Right hindlimb (tissue), 1 donor: ENCODE data around the gene HHLA2.

ENCODE experiments used
- DNase-seq: peaks from one replicate; pipeline ENCODE4 v3.0.0-alpha.2; 2018

Gene HHLA2

DNA sequence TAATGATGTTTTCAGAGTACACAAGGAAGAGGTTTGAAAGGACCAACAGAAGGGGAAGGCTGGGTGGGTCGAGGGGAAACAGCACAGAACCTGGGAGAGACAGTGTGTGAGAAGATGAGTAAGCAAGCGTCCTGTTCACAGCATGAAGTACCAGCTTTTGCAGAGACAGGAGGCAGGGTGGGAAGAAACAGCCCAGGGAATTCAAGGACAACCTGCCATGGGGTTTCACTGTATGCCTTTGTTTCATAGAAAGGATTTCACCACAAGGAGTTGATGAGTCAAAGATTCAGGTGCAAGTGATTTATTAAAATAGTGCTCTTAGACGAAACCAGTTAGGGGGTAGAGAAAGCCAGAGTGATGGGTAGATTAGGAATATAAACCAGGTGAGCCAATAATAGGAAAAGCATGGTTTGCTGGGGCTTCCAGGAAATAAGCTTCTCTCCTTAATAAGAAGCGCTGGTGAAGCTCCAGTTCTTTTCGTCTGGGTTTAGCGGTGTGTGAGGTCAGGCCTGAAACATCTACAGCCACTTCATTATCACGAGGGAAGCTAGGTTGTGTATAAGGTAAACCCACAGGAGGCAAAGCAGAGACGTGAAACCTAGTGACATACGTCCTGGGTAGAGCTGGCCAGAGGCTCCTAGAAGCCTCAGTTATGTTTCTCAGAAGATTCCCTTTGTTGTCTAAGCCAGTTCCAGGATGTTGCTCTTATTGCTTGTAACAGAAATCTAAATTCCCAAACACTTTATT is 3.9 kb downstream of the HHLA2 start:
- no peak for DNase-seq

GRCh38 chr3:108301695-108302404 is 5.5 kb downstream of the HHLA2 start:
- DNase-seq: no peak

DNA sequence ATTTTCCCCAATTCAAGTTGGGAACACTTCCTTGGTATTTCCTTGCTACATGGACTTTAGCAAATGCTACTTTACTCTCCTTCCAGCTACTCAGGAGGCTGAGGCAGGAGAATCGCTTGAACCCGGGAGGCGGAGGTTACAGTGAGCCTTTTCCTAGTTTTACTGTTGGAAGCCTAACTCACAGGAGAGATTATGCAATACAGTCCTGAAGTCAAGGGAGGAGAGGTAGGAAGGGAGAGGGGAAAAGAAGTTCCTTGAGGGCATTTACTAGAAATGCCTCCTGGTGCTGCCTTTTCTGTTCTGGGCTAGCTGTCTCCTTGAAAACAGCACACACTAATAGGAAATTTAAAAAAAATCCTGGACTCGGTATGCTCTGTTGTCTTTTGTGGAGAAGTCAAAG is 6.2 kb downstream of the HHLA2 start:
- DNase-seq: no peak

- DNase-seq: no peak
These were observed 9.3 kb downstream of the HHLA2 start for GRCh38 chr3:108305484-108306172.

- no peak for DNase-seq
These were observed 15.4 kb downstream of the HHLA2 start for GRCh38 chr3:108311797-108312196.

GRCh38 chr3:108312656-108313055 is 16.3 kb downstream of the HHLA2 start:
- DNase-seq: no peak

- no peak for DNase-seq
These were observed 19.5 kb downstream of the HHLA2 start for GRCh38 chr3:108315767-108316301.

DNA sequence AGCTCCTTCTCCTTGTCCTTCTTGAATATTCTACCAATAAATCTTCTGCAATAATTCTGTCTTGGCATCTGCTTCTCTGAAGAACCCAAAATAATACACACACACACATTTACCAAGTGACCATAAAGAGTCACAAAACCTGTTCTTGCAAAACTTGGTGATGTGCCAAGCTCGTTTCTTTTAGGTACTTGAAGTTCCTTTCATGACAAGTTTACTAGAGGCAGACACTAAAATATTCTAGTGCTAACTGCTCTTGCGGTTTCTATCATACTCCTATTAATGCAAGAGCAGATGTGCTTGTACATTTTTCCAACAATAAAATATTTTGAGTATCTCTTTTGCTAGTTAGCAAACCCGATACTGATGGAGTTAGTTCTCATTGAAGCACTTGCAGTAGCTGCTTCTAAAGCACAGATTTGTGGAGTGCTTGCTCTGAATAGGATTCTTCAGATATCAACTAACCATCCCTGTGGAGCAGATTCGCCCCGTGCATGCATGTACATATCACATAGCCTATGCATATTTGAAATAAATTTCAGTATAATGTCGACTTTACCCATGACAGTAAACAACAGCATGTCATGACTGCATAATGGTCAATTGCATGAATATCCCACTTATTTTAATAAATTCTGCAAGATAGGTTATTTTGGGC is 23.2 kb downstream of the HHLA2 start:
- no peak for DNase-seq

DNA sequence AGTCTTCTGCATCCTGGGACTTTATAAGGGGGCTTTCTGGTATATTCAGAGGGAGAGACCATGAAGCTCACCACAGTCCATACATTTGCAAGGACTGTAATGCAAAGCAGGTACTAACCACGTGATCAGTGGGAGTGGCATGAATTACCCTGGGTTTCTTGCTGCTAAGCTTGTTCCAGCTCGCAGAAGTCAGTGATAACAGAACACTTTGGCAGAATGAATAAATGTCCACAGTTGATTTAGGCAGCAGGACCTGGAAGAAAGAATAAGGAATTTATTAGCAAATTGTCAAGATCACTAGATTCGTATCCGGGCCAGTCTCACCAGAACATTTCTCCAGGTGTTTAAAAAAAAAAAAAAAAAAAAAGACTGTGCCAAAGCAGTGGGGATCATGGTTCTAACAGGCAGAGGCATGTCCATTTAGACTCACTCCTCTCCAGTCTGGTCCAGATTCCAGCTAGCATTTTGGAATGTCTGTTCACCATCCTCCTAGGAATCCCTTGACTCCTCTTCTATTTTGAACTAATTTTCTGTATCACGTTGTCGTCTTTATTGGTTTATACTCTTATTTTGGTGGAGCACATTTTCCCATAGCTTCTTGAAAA is 24.5 kb downstream of the HHLA2 start:
- no peak for DNase-seq

DNA sequence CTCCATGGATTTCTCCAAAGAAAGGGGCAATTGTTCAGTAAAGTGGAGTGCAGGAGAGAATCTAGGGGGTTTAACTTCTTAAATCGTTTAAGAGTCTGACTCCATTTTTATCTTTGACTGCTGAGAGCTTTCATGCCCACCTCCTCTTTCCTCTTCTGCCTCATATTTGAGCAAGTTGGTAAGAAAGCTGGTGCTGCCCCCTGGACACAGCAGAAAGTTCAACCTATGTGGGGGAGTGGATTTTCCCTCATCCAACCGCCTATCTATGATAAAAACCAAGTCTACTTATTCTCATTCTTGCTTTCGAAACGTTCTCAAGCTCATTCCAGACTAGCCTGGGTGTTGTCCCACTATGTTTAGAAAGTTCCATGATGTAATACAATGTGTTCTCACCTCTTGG is 26.0 kb downstream of the HHLA2 start:
- no peak for DNase-seq

DNA sequence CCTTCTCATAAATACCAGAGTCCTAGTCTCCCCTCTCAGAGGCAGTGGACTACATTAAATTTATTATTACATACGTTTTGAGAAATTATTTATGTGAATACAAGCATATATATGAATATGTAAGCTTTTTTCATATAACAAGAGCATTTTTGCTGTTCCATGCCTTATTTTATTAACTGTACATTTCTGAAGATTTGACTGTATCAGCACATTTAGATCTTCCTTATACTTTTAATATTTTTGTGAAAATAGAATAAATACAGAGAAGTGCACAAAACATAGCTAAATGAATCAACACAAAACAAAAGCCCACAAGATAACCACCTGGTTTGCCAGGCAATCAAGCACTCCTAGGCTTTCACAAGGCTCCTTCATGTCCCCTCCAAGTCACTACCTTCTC is 27.8 kb downstream of the HHLA2 start:
- no peak for DNase-seq

- no peak for DNase-seq
These were observed 30.8 kb downstream of the HHLA2 start for GRCh38 chr3:108327168-108327567.

DNA sequence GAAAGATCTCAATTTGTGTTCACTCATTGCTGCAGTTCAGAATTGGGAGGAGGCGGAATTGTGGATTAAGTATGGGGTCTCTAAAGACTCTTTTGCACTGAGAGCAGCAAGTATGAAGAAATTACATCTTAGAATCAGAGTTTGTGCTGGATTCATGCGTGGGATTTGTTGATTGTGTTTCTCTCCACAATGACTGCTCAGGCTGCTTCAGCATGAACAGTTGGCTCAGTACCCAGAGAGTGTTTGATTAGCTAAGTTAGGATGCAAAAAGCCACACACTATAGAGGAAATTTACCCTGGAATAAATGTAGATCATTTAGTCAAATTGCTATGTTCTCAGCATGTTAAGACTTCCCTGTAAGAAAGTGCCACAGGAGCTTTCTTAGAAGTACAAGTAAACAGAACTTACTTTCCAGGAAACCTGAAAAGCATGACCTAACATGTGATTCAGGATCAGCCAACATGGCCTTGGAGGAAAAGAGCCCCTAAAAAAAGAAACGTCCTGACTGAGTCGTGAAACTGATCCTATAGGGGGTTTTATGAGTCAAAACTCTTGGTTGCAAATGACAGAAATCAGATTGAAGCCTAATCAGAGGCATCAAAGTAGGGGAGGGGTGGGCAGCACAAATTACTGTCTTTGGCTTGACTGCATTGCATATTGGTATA is 32.6 kb downstream of the HHLA2 start:
- no peak for DNase-seq

- DNase-seq: no peak
These were observed 33.2 kb downstream of the HHLA2 start for GRCh38 chr3:108329508-108329907.

DNA sequence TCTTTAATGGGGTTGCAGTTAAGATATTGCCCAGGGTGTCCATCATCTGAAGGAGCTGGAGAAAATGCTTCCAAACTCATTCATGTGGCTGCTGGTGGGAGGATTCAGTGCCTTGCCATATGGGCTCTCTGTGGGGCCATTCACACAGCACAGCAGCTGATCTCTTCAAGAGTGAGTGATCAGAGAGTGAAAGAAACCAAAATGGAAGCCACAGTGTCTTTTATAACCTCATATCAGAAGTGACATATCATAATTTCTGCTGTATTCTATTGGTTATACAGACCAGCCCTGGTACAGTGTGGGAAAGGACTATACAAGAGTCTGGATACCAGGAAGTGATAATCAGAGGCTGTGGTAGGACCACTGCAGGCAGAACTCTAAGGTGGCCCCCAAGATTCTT is 33.6 kb downstream of the HHLA2 start:
- DNase-seq: no peak

DNA sequence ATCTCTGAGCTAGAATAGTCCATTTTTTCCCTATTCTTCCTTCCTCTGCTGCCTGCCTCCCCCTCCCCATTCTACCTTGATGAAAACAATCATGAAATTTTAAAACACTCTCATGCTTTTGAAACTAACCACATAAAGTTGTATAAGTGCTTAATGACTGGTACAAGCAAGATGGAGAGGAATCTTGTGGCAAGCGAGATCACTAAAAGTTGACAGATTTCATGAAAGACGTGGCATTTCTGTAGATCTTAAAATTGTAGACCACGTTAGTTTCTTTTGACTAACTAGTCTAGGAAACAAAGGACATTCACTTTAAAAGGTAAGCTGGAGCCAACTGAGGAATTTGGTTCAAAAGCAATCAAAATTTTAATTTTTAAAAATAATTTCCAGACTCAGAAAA is 35.4 kb downstream of the HHLA2 start:
- no peak for DNase-seq

- no peak for DNase-seq
These were observed 37.6 kb downstream of the HHLA2 start for GRCh38 chr3:108333961-108334360.

DNA sequence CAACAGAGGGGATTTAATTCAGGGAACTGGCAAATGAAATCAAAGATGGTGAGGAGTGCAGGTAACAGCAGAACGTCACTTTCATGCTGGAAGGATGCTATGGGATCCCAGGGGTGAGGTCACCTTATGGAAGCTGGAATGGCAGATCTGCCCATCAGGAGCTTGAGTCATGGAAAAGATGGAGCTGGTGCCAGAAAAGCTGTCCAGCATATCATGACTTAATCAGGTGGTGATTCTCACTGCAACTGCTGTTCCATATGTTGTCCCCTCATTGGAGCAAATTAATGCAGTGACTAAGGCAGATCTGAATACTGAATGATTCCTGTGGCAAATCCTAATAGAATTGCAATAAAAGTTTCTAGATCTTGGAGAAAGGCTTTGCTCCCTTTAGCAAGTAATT is 38.4 kb downstream of the HHLA2 start:
- no peak for DNase-seq

GRCh38 chr3:108338901-108339545 is 42.7 kb downstream of the HHLA2 start:
- no peak for DNase-seq

DNA sequence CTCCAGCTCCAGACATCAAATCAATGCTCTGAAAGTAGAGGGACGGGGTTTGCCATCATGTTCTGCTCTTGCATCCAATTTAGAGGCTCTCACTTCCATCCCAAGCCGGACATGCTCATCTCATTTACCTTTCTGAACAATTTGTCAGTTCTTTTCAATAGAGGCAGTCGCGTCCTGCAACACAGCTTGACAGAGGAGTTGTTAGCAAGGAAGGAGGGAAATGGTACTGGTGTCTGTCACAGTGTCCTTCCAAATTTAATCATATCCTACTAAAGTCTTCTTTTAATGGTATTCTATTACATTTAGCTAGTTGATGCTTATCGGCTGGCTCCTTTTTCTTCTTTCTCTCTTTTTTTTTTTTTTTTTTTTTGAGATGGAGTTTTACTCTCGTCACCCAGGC is 45.6 kb downstream of the HHLA2 start:
- no peak for DNase-seq

GRCh38 chr3:108342837-108343486 is 46.6 kb downstream of the HHLA2 start:
- no peak for DNase-seq
